Activated CD4-positive, alpha-beta T cell treated with anti-CD3 and anti-CD28 coated beads for 36 hours (primary cell): ENCODE measurements around the gene RHEB. TPM values are rescaled to one million over a fixed set of nuclear protein-coding genes. Genes with fewer than 3 reads are reported as not detected.

Experiments used
- ATAC-seq: fragments of 200-7000 bp; cut with Tn5 transposase; one replicate; pipeline ENCODE4 v1.10.0; 2021; ENCODE audit warnings: mild to moderate bottlenecking, moderate library complexity
- CTCF ChIA-PET: fragments of 350-600 bp; sonication (Branson Sonifier 250); formaldehyde crosslinking; loops from one replicate; lab custom pipeline; 2021; ENCODE audit warnings: antibody characterized with exemption; lab: Charles Lee
- POLR2A ChIA-PET: fragments of 350-600 bp; sonication (Branson Sonifier 250); formaldehyde crosslinking; loops from one replicate; lab custom pipeline; 2021; ENCODE audit warnings: antibody characterized with exemption, inconsistent platforms; lab: Charles Lee
- DNase-seq: peaks from one replicate; pipeline ENCODE4 v3.0.0-alpha.2; 2020
- H3K27ac Mint-ChIP-seq: one replicate; pipeline ENCODE4 v1.8.0; 2021; ENCODE audit warnings: mixed read lengths
- H3K27me3 Mint-ChIP-seq: one replicate; pipeline ENCODE4 v1.8.0; 2021; ENCODE audit warnings: mixed read lengths
- H3K36me3 Mint-ChIP-seq: one replicate; pipeline ENCODE4 v1.8.0; 2021; ENCODE audit warnings: low read depth, mixed read lengths
- H3K4me1 Mint-ChIP-seq: one replicate; pipeline ENCODE4 v1.8.0; 2021; ENCODE audit warnings: mixed read lengths
- H3K4me3 Mint-ChIP-seq: one replicate; pipeline ENCODE4 v1.8.0; 2021; ENCODE audit warnings: mild to moderate bottlenecking, moderate library complexity, mixed read lengths
- H3K9me3 Mint-ChIP-seq: one replicate; pipeline ENCODE4 v1.8.0; 2021; ENCODE audit warnings: low read depth, mixed read lengths
- intact Hi-C, 2 experiments: fragments of 100-400 bp; cut with DNase I in 1 of 2; cut with micrococcal nuclease in 1 of 2; formaldehyde crosslinking; loops; one replicate each; pipeline versions ENCODE4 v1.14.2 to v1.15.1; 2022 to 2024; cut with DNase I, micrococcal nuclease
- total RNA-seq, 2 experiments: library from RNA; stranded (reverse); gene quantifications; one replicate each; pipeline ENCODE4 v1.2.3, GENCODE V29; 2021

The RHEB gene
- total RNA-seq, 2 experiments from 2014 or later, result 42.8 to 43.0 TPM

DNA sequence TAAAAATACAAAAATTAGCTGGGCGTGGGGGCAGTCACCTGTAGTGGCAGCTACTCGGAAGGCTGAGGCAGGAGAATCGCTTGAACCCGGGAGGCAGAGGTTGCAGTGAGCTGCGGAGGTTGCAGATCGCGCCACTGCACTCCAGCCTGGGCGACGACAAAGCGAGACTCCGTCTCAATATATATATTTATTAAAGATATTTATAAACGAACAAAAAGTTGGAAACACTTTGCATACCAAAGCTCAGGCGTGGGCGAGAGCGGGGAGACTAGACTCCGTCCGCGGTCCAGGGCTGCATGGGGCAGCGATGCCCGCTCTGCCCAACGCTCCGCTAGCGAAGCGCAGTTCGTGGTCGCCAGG is 71.8 kb downstream of the RHEB start:
- H3K4me3 Mint-ChIP-seq, result peak overlapping the region; percentile 59
- H3K36me3 Mint-ChIP-seq, result no peaks in the 10 kb centered on the region
- POLR2A ChIA-PET, result interaction anchor here (0.6 to 1.6 kb wide), 2 partner anchors 79 to 867 kb away, joined by 4 read pairs; no protein-coding TSS in a partner anchor
- intact Hi-C loops, result loop anchor here (1.0 to 5.0 kb wide), 6 partner anchors 34 to 311 kb away; partner anchors contain the start of gene WDR86 (in 1 of the 2)
- no peak overlapping the region for H3K27ac Mint-ChIP-seq
- no peaks in the 10 kb centered on the region for H3K9me3 Mint-ChIP-seq
- H3K4me1 Mint-ChIP-seq, result peaks cover 17% of the 10 kb centered on the region
- H3K27me3 Mint-ChIP-seq, result peaks cover 4% of the 10 kb centered on the region
- CTCF ChIA-PET, result interaction anchor here (0.6 to 12.0 kb wide), 36 partner anchors 11 to 683 kb away, joined by 3 to 210 read pairs (median 4); partner anchors contain the start of gene NUB1
- DNase-seq, result no peak
- ATAC-seq, result no peak

GRCh38 chr7:151447312-151447711 is 72.4 kb downstream of the RHEB start:
- Mint-ChIP-seq H3K27me3 (peaks cover 4% of the 10 kb centered on the region), H3K27ac (no peak overlapping the region), H3K36me3 (no peaks in the 10 kb centered on the region), H3K9me3 (no peaks in the 10 kb centered on the region), H3K4me3 (no peak overlapping the region), H3K4me1 (peaks cover 21% of the 10 kb centered on the region)
- intact Hi-C loops, result loop anchor here (5.0 kb wide), 2 partner anchors 35 to 95 kb away; partner anchors contain the start of gene WDR86 (in 1 of the 2)
- POLR2A ChIA-PET, result no interaction called here
- no peak for DNase-seq
- ATAC-seq, result no peak
- CTCF ChIA-PET, result interaction anchor here (1.1 to 12.0 kb wide), 8 partner anchors 35 to 131 kb away, joined by 3 to 210 read pairs (median 10); no protein-coding TSS in a partner anchor

GRCh38 chr7:151446412-151446811 is 73.3 kb downstream of the RHEB start:
- DNase-seq (no peak), ATAC-seq (no peak)
- Mint-ChIP-seq H3K27me3 (peaks cover 4% of the 10 kb centered on the region), H3K9me3 (no peaks in the 10 kb centered on the region), H3K4me1 (peaks cover 29% of the 10 kb centered on the region), H3K27ac (no peak overlapping the region), H3K4me3 (no peak overlapping the region), H3K36me3 (no peaks in the 10 kb centered on the region)
- POLR2A ChIA-PET, result interaction anchor here (0.6 kb wide), 1 partner anchor 87 kb away, joined by 3 read pairs; no protein-coding TSS in a partner anchor
- intact Hi-C loops, result loop anchor here (5.0 kb wide), 2 partner anchors 34 to 94 kb away; partner anchors contain the start of gene WDR86 (in 1 of the 2)
- CTCF ChIA-PET, result interaction anchor here (0.7 to 12.0 kb wide), 3 partner anchors 77 to 299 kb away, joined by 3 to 210 read pairs (median 4); no protein-coding TSS in a partner anchor

GRCh38 chr7:151444632-151445031 is 75.1 kb downstream of the RHEB start:
- Mint-ChIP-seq H3K4me3 (no peak overlapping the region), H3K9me3 (no peaks in the 10 kb centered on the region), H3K27me3 (peaks cover 2% of the 10 kb centered on the region), H3K27ac (no peak overlapping the region), H3K4me1 (peaks cover 43% of the 10 kb centered on the region), H3K36me3 (no peaks in the 10 kb centered on the region)
- POLR2A ChIA-PET, result no interaction called here
- intact Hi-C loops, result loop anchor here (5.0 kb wide), 2 partner anchors 32 to 92 kb away; partner anchors contain the start of gene WDR86 (in 1 of the 2)
- DNase-seq, result no peak
- peak; percentile 34 for ATAC-seq
- CTCF ChIA-PET, result interaction anchor here (1.1 to 12.0 kb wide), 5 partner anchors 24 to 130 kb away, joined by 3 to 210 read pairs (median 4); no protein-coding TSS in a partner anchor

- H3K27ac Mint-ChIP-seq, result no peak overlapping the region
- H3K36me3 Mint-ChIP-seq, result no peaks in the 10 kb centered on the region
- H3K4me3 Mint-ChIP-seq, result no peak overlapping the region
- no peak for DNase-seq
- intact Hi-C loops, result no loop called here
- ChIA-PET CTCF (interaction anchor here (0.5 to 12.0 kb wide), 7 partner anchors 10 to 437 kb away, joined by 3 to 210 read pairs (median 4); no protein-coding TSS in a partner anchor), POLR2A (interaction anchor here (0.6 to 1.0 kb wide), 2 partner anchors 98 to 102 kb away, joined by 3 read pairs; no protein-coding TSS in a partner anchor)
- H3K27me3 Mint-ChIP-seq, result no peaks in the 10 kb centered on the region
- ATAC-seq, result no peak
- H3K4me1 Mint-ChIP-seq, result peaks cover 43% of the 10 kb centered on the region
- H3K9me3 Mint-ChIP-seq, result no peaks in the 10 kb centered on the region
Measured at GRCh38 chr7:151442776-151443496, 76.8 kb downstream of the RHEB start.

DNA sequence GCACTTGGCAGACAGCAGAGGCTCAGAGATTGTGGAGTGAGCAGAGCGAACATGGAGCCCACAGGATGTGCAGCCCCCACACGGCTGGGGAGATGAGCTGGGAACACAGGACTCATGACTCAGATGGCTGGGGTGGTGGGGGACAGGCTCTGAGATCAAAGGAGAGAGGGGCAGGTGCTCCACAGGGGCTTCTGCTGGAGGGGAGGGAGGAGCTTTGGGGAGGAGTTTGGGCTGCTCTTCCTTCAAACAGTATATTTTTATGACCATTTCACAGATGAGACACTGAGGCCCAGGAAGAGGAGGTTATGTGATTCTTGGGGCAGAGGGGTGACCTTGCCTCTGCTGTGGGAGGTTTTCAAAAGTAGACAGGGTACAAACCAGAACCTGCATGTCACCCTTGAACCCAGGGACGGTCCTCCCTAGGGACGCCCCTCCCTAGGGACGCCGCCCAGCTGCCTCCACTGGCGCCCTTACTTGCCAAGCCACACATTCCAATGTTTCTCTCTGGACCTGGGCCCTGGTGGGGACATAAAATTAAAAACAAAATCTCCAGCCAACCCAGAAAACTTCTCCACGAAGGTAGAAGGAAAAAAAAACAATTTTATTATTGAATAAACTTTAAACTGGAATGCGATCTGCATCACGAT is 78.8 kb downstream of the RHEB start:
- ATAC-seq, result peak; percentile 11
- no peaks in the 10 kb centered on the region for H3K36me3 Mint-ChIP-seq
- peak overlapping the region; percentile 38 for H3K4me3 Mint-ChIP-seq
- no peaks in the 10 kb centered on the region for H3K9me3 Mint-ChIP-seq
- POLR2A ChIA-PET, result no interaction called here
- peaks cover 43% of the 10 kb centered on the region for H3K4me1 Mint-ChIP-seq
- peak overlapping the region; percentile 17 for H3K27ac Mint-ChIP-seq
- intact Hi-C loops, result no loop called here
- DNase-seq, result no peak
- CTCF ChIA-PET, result interaction anchor here (0.7 to 12.0 kb wide), 6 partner anchors 13 to 188 kb away, joined by 3 to 210 read pairs (median 4); no protein-coding TSS in a partner anchor
- no peaks in the 10 kb centered on the region for H3K27me3 Mint-ChIP-seq

DNA sequence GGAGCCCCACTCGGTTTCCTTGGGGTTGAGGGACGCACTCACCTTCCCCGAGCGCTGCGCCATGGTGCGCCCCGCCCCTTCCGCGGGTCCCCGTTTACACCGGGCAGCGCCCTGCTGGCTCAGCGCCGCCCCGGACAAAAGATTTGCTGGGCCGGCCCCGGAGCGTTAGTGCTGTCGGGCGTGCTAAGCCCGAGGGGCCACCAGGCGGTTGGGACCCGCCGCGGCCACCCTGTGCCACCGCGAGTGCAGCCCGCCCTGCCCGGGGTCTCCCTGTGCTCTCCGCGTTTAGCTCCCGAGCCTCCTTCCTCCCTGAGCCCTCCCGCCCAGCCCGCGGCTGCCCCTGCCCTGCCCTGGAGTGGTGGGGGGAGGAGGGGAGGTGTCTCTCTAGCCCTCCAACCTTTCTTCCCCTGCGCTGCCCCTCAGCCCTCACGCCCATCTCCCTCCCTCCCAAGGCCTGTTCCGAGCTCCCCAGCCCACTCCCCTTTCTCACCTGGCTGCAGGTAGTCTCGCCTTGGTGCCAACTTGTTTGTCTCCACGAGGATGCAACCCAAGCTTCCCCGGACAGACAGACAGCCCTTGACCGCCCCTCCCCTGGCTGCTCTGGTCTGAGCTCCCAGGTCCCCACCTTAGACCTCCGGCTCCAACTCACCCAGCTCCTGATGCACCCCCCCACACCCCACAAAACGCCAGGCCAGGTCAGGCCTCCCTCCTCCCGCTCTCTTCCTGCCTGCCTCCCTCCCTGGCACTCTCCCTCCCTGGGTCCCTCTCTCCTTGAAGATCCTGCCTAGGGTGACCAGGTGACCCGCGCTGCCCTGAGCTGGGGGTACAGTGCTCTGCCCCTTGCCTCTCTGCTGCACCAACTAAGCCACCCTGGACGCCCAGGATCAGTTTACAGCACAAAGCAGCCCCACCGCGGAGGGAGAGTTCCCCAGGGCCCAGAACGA is 79.6 kb downstream of the RHEB start, which contains the start of gene CRYGN:
Gene CRYGN (minus strand): TSS at position 287 of the 944 bp plus-strand sequence. CDS start 224 bp downstream, at position 63.
- POLR2A ChIA-PET, result interaction anchor here (0.6 kb wide), 2 partner anchors 98 to 430 kb away, joined by 3 to 8 read pairs; no protein-coding TSS in a partner anchor
- no peaks in the 10 kb centered on the region for H3K36me3 Mint-ChIP-seq
- no peaks in the 10 kb centered on the region for H3K9me3 Mint-ChIP-seq
- CTCF ChIA-PET, result interaction anchor here (0.7 to 1.2 kb wide), 3 partner anchors 35 to 125 kb away, joined by 3 to 5 read pairs (median 4); no protein-coding TSS in a partner anchor
- DNase-seq, result peak; percentile 30
- intact Hi-C loops, result no loop called here
- H3K4me1 Mint-ChIP-seq, result peaks cover 42% of the 10 kb centered on the region
- H3K4me3 Mint-ChIP-seq, result peak within 1 kb of the TSS; percentile 38
- no peaks in the 10 kb centered on the region for H3K27me3 Mint-ChIP-seq
- ATAC-seq, result no peak
- peak within 1 kb of the TSS; percentile 4 for H3K27ac Mint-ChIP-seq

- Mint-ChIP-seq H3K4me3 (no peak overlapping the region), H3K27me3 (no peaks in the 10 kb centered on the region), H3K27ac (no peak overlapping the region), H3K9me3 (no peaks in the 10 kb centered on the region), H3K36me3 (no peaks in the 10 kb centered on the region), H3K4me1 (peaks cover 34% of the 10 kb centered on the region)
- DNase-seq, result no peak
- CTCF ChIA-PET, result interaction anchor here (1.3 kb wide), 1 partner anchor 10 kb away, joined by 3 read pairs; no protein-coding TSS in a partner anchor
- POLR2A ChIA-PET, result no interaction called here
- intact Hi-C loops, result no loop called here
- no peak for ATAC-seq
Measured at GRCh38 chr7:151438864-151439601, 80.7 kb downstream of the RHEB start.

GRCh38 chr7:151437866-151438516 is 81.7 kb downstream of the RHEB start:
- Mint-ChIP-seq H3K36me3 (no peaks in the 10 kb centered on the region), H3K4me1 (peaks cover 36% of the 10 kb centered on the region), H3K4me3 (no peak overlapping the region), H3K27me3 (no peaks in the 10 kb centered on the region), H3K27ac (no peak overlapping the region), H3K9me3 (no peaks in the 10 kb centered on the region)
- ChIA-PET CTCF (interaction anchor here (0.7 to 1.3 kb wide), 2 partner anchors 12 to 42 kb away, joined by 3 read pairs; no protein-coding TSS in a partner anchor), POLR2A (no interaction called here)
- intact Hi-C loops, result no loop called here
- DNase-seq (no peak), ATAC-seq (no peak)
